Measurements from ENCODE around the gene NOXO1.

The NOXO1 gene

GRCh38 chr16:1976951-1977874 is 4.1 kb downstream of the NOXO1 start:
- TF ChIP-seq, protein P1, sequence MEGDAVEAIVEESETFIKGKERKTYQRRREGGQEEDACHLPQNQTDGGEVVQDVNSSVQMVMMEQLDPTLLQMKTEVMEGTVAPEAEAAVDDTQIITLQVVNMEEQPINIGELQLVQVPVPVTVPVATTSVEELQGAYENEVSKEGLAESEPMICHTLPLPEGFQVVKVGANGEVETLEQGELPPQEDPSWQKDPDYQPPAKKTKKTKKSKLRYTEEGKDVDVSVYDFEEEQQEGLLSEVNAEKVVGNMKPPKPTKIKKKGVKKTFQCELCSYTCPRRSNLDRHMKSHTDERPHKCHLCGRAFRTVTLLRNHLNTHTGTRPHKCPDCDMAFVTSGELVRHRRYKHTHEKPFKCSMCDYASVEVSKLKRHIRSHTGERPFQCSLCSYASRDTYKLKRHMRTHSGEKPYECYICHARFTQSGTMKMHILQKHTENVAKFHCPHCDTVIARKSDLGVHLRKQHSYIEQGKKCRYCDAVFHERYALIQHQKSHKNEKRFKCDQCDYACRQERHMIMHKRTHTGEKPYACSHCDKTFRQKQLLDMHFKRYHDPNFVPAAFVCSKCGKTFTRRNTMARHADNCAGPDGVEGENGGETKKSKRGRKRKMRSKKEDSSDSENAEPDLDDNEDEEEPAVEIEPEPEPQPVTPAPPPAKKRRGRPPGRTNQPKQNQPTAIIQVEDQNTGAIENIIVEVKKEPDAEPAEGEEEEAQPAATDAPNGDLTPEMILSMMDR (IDR thresholded peaks at IDR 0.05; ENCODE audit: borderline replicate concordance, insufficient read depth, low read depth, low read length) = no peak
- H3K4me3 ChIP-seq (ENCODE audit: low read depth, low read length) = no peak overlapping the region

GRCh38 chr16:1976216-1976520 is 5.1 kb downstream of the NOXO1 start:
- TF ChIP-seq, protein P1 (IDR thresholded peaks at IDR 0.05; ENCODE audit: borderline replicate concordance, insufficient read depth, low read depth, low read length) = no peak
- H3K4me3 ChIP-seq (ENCODE audit: low read depth, low read length) = no peak overlapping the region

DNA sequence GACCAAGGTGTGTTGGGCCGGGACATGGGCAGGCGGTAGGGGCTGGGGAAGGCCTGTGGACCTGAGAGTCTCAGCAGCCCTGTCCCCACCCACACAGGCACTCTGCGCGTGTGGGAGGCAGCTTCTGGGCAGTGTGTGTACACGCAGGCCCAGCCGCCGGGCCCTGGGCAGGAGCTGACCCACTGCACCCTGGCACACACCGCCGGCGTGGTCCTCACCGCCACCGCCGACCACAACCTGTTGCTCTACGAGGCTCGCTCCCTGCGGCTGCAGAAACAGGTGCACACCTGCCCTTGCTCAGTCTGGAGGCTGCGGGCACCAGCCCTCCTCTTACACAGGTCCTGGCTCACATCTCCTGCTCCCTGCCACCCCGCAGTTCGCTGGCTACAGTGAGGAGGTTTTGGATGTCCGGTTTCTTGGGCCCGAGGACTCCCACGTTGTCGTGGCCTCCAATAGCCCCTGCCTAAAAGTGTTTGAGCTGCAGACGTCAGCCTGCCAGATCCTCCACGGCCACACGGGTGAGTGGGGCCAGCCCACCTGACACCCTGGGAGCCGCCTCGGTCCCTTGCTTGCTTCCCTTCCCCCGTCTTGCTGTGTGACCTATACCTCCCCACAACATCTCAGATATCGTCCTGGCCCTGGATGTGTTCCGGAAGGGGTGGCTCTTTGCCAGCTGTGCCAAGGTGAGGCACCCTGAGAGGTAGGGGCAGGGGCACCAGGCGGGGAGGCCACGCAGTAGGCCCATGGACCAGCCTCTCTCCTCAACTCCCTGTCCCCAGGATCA is 5.6 kb downstream of the NOXO1 start:
- TF ChIP-seq, protein P1 (IDR thresholded peaks at IDR 0.05; ENCODE audit: borderline replicate concordance, insufficient read depth, low read depth, low read length) = no peak
- H3K4me3 ChIP-seq (ENCODE audit: low read depth, low read length) = no peak overlapping the region

GRCh38 chr16:1974157-1975070 is 6.9 kb downstream of the NOXO1 start:
- H3K4me3 ChIP-seq (ENCODE audit: low read depth, low read length) = no peak overlapping the region
- TF ChIP-seq, protein P1 (IDR thresholded peaks at IDR 0.05; ENCODE audit: borderline replicate concordance, insufficient read depth, low read depth, low read length) = no peak

DNA sequence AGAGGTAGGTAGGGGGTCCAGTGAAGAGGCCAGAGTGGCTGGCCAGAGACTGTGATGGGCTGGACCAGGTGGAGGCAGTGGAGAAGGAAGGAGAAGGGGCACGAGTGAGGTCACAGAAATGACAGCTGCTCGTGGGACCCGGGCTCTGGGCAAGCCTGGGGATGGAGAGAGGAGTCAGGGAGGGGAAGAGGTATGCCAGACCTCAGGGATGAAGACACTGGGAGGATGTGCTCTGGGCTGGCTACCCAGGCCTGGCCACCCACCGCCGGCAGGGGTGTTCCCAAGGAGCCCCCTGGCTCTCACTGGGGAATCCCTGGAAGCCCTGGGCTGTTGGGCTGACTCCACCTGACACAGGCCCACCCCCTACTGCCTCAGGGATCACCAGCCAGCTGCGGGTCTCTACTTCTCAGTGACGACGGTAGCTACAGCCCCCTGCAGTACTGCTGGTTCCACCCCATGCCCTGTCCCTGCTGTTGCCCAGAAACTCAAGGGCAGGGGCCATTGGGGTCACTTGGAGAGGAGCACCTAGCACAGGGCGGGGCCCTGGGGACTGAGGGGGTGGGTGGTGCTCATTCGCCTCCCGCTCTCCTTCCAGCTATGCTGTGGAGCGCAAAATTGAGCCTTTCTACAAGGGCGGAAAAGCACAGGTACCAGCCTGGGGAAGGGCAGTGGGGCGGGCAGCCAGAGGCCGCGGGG is 7.7 kb downstream of the NOXO1 start:
- H3K4me3 ChIP-seq (ENCODE audit: low read depth, low read length) = no peak overlapping the region
- TF ChIP-seq, protein P1 (IDR thresholded peaks at IDR 0.05; ENCODE audit: borderline replicate concordance, insufficient read depth, low read depth, low read length) = no peak

GRCh38 chr16:1972490-1972877 is 8.8 kb downstream of the NOXO1 start:
- TF ChIP-seq, protein P1 (IDR thresholded peaks at IDR 0.05; ENCODE audit: borderline replicate concordance, insufficient read depth, low read depth, low read length) = no peak
- peak overlapping the region; percentile 98 for H3K4me3 ChIP-seq (ENCODE audit: low read depth, low read length)

Data from GM12875 (cell line).